Mesenchymal stem cell (in vitro differentiated cells and primary cell): Measurements from ENCODE around the gene SIGLEC1.

Source experiments
- DNase-seq: peaks from one replicate; pipeline ENCODE4 v3.0.0-alpha.2; 2013
- H2AFZ ChIP-seq: one replicate; pipeline ENCODE4 v1.6.1; 2013; ENCODE audit warnings: low read depth, mild to moderate bottlenecking, control low read depth, inconsistent platforms, low read length, moderate library complexity
- H2AK5ac ChIP-seq: 2 replicates; pipeline ENCODE4 v1.6.1; 2013; ENCODE audit warnings: low read length, moderate library complexity, mild to moderate bottlenecking, inconsistent platforms; ENCODE audit not compliant: severe bottlenecking
- H2BK120ac ChIP-seq: one replicate; pipeline ENCODE4 v1.6.1; 2013; ENCODE audit warnings: low read depth, mild to moderate bottlenecking, inconsistent platforms, low read length, moderate library complexity
- H2BK12ac ChIP-seq, 2 experiments: one replicate each; pipeline ENCODE4 v1.6.1; 2013; ENCODE audit warnings: inconsistent platforms in 2 of 2, low read length in 2 of 2, mild to moderate bottlenecking in 2 of 2, moderate library complexity in 2 of 2, control low read depth in 1 of 2
- H2BK15ac ChIP-seq: one replicate; pipeline ENCODE4 v1.6.1; 2013; ENCODE audit warnings: mild to moderate bottlenecking, low read depth, inconsistent platforms; ENCODE audit not compliant: poor library complexity, severe bottlenecking
- H2BK5ac ChIP-seq: 2 replicates; pipeline ENCODE4 v1.6.1; 2013; ENCODE audit warnings: low read depth, mild to moderate bottlenecking, low read length, control low read depth, inconsistent platforms; ENCODE audit not compliant: poor library complexity, severe bottlenecking
- H3K14ac ChIP-seq, 2 experiments: one replicate each; pipeline ENCODE4 v1.6.1; 2013; ENCODE audit warnings: inconsistent platforms in 2 of 2, low read length in 2 of 2, control low read depth in 1 of 2, mild to moderate bottlenecking in 1 of 2, moderate library complexity in 1 of 2
- H3K18ac ChIP-seq, 2 experiments: one replicate each; pipeline ENCODE4 v1.6.1; 2013; ENCODE audit warnings: inconsistent platforms in 2 of 2, low read length in 2 of 2, control low read depth in 1 of 2, low read depth in 1 of 2, mild to moderate bottlenecking in 1 of 2
- H3K23ac ChIP-seq, 2 experiments: one replicate each; pipeline ENCODE4 v1.6.1; 2013; ENCODE audit warnings: inconsistent platforms in 2 of 2, low read length in 2 of 2, mild to moderate bottlenecking in 2 of 2, moderate library complexity in 2 of 2, control low read depth in 1 of 2
- H3K27ac ChIP-seq: 2 replicates; pipeline ENCODE4 v1.5.1; 2013; ENCODE audit warnings: mild to moderate bottlenecking, moderate library complexity, low read length, control low read depth, inconsistent platforms; ENCODE audit not compliant: poor library complexity, severe bottlenecking
- H3K27me3 ChIP-seq, 2 experiments: 2 replicates each; pipeline versions ENCODE4 v1.6.1 to v1.7.0; 2013; ENCODE audit warnings: low read length in 2 of 2, mild to moderate bottlenecking in 2 of 2, moderate library complexity in 2 of 2, control low read depth in 1 of 2, inconsistent platforms in 1 of 2; ENCODE audit not compliant: control insufficient read depth in 1 of 2, insufficient read depth in 1 of 2
- H3K36me3 ChIP-seq, 2 experiments: 2 replicates each; pipeline versions ENCODE4 v1.6.1 to v1.7.0; 2013; ENCODE audit warnings: low read length in 2 of 2, control low read depth in 1 of 2, inconsistent platforms in 1 of 2, low read depth in 1 of 2, mild to moderate bottlenecking in 1 of 2; ENCODE audit not compliant: insufficient read depth in 2 of 2, control insufficient read depth in 1 of 2
- H3K4ac ChIP-seq, 2 experiments: one replicate each; pipeline ENCODE4 v1.6.1; 2013; ENCODE audit warnings: inconsistent platforms in 2 of 2, low read length in 2 of 2, mild to moderate bottlenecking in 2 of 2, moderate library complexity in 2 of 2, control low read depth in 1 of 2, low read depth in 1 of 2
- H3K4me1 ChIP-seq: 2 replicates; pipeline ENCODE4 v1.6.1; 2013; ENCODE audit warnings: low read depth, low read length, control low read depth; ENCODE audit not compliant: control insufficient read depth, insufficient read depth
- H3K4me2 ChIP-seq: 2 replicates; pipeline ENCODE4 v1.6.1; 2013; ENCODE audit warnings: low read length, mild to moderate bottlenecking, inconsistent platforms; ENCODE audit not compliant: poor library complexity, severe bottlenecking
- H3K4me3 ChIP-seq, 2 experiments: 2 replicates each; pipeline versions ENCODE4 v1.5.1 to v1.7.0; 2013; ENCODE audit warnings: low read length in 2 of 2, mild to moderate bottlenecking in 2 of 2, control low read depth in 1 of 2, low read depth in 1 of 2; ENCODE audit not compliant: insufficient read depth in 1 of 2
- H3K79me1 ChIP-seq: replicated peaks from 2 replicates; pipeline ENCODE4 v1.6.1; 2013; ENCODE audit warnings: mild to moderate bottlenecking, control low read depth, low read length, inconsistent platforms; ENCODE audit not compliant: poor library complexity, severe bottlenecking
- H3K9ac ChIP-seq: 2 replicates; pipeline ENCODE4 v1.7.0; 2013; ENCODE audit warnings: mild to moderate bottlenecking, low read length, moderate library complexity
- H3K9me3 ChIP-seq: 2 replicates; pipeline ENCODE4 v1.7.0; 2013; ENCODE audit warnings: mild to moderate bottlenecking, low read length; ENCODE audit not compliant: control insufficient read depth
- H4K8ac ChIP-seq: one replicate; pipeline ENCODE4 v1.6.1; 2013; ENCODE audit warnings: inconsistent platforms, mild to moderate bottlenecking, low read length, moderate library complexity
- H4K91ac ChIP-seq: one replicate; pipeline ENCODE4 v1.6.1; 2013; ENCODE audit warnings: mild to moderate bottlenecking, low read length, inconsistent platforms
- WGBS: methylation state at CpG from one replicate; pipeline ENCODE4 v1.1.7; 2013; ENCODE audit warnings: mixed read lengths; 5-methylcytosine and 5-hydroxymethylcytosine counted together

Gene SIGLEC1

GRCh38 chr20:3681931-3682781 is 30.2 kb downstream of the SIGLEC1 start, which contains the start of gene ADAM33:
ADAM33 (minus strand) TSS chr20:3682010; CDS start chr20:3682004, 6 bp downstream.
- H4K8ac ChIP-seq = peak within 1 kb of the TSS; percentile 52
- peak; percentile 30 for DNase-seq
- H4K91ac ChIP-seq = peak within 1 kb of the TSS; percentile 78
- peak within 1 kb of the TSS; percentile 64 to 92 for H3K18ac ChIP-seq
- H2BK12ac ChIP-seq = peak within 1 kb of the TSS; percentile 21 to 23
- H3K23ac ChIP-seq = peak within 1 kb of the TSS in 1 of 2 experiments; percentile 71
- peak within 1 kb of the TSS; percentile 68 to 90 for H3K4me3 ChIP-seq
- peaks cover 0 to 16% of the 10 kb centered on the region in 2 experiments for H3K36me3 ChIP-seq
- H2BK5ac ChIP-seq = no peak within 1 kb of the TSS
- WGBS = 10% methylated on average over 51 of the region's 65 CpGs
- H3K9me3 ChIP-seq = no peaks in the 10 kb centered on the region
- H3K79me1 ChIP-seq = peaks cover 3% of the 10 kb centered on the region
- peak within 1 kb of the TSS; percentile 69 for H2BK120ac ChIP-seq
- H2AK5ac ChIP-seq = peak within 1 kb of the TSS; percentile 70
- H3K27ac ChIP-seq = no peak within 1 kb of the TSS
- H3K4me2 ChIP-seq = peak within 1 kb of the TSS; percentile 81
- H3K4ac ChIP-seq = peak within 1 kb of the TSS; percentile 21 to 40
- peak within 1 kb of the TSS; percentile 96 for H2AFZ ChIP-seq
- peak within 1 kb of the TSS; percentile 87 for H3K9ac ChIP-seq
- peaks cover 49% of the 10 kb centered on the region for H3K4me1 ChIP-seq
- peak within 1 kb of the TSS; percentile 80 for H2BK15ac ChIP-seq
- H3K27me3 ChIP-seq = no peaks in the 10 kb centered on the region
- peak within 1 kb of the TSS in 1 of 2 experiments; percentile 94 for H3K14ac ChIP-seq

DNA sequence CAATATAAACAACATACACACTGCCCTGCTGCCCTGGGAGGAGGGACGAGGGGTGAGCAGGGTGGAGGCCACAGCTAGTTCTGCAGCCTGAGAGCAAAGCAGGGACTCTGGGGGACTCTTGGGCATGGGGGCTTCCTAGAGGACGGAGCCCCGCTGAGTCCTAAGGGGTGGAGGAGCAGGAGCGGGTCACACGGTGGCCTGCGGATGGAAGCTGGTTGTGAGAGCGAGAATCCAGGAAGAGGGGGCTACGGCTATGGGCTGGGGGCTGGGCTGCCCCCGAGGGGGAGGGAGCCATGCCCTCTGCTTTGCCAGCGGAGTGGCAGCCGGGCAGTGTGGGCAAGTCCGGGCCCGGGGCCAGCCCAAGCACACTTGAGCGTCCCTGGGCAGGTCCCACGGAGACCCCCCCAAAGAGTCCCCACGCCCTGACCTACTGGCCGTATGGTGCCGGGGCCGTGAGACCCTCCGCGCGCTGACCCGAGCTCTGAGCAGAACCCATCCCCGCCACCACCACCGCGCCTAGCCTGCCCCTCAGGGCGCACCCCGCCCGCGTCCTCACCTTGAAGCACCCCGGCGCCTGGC is 31.0 kb downstream of the SIGLEC1 start:
- H2AK5ac ChIP-seq = peak overlapping the region; percentile 13
- peak overlapping the region; percentile 81 for H3K4me2 ChIP-seq
- H4K8ac ChIP-seq = no peak overlapping the region
- peak overlapping the region; percentile 80 for H2BK15ac ChIP-seq
- H3K18ac ChIP-seq = peak overlapping the region in 1 of 2 experiments; percentile 92
- H3K14ac ChIP-seq = peak overlapping the region in 1 of 2 experiments; percentile 94
- H3K27me3 ChIP-seq = no peaks in the 10 kb centered on the region
- H2BK12ac ChIP-seq = peak overlapping the region in 1 of 2 experiments; percentile 12
- peak overlapping the region; percentile 64 for H4K91ac ChIP-seq
- peak overlapping the region; percentile 10 for H2AFZ ChIP-seq
- peaks cover 3% of the 10 kb centered on the region for H3K79me1 ChIP-seq
- no peak overlapping the region for H2BK5ac ChIP-seq
- no peak for DNase-seq
- H2BK120ac ChIP-seq = peak overlapping the region; percentile 69
- peak overlapping the region in 1 of 2 experiments; percentile 40 for H3K4ac ChIP-seq
- H3K23ac ChIP-seq = peak overlapping the region in 1 of 2 experiments; percentile 71
- peaks cover 49% of the 10 kb centered on the region for H3K4me1 ChIP-seq
- H3K4me3 ChIP-seq = peak overlapping the region; percentile 68 to 90
- H3K27ac ChIP-seq = no peak overlapping the region
- 11% methylated on average over 30 of the region's 32 CpGs for WGBS
- no peaks in the 10 kb centered on the region for H3K9me3 ChIP-seq
- H3K36me3 ChIP-seq = peaks cover 2 to 20% of the 10 kb centered on the region in 2 experiments
- H3K9ac ChIP-seq = peak overlapping the region; percentile 87

DNA sequence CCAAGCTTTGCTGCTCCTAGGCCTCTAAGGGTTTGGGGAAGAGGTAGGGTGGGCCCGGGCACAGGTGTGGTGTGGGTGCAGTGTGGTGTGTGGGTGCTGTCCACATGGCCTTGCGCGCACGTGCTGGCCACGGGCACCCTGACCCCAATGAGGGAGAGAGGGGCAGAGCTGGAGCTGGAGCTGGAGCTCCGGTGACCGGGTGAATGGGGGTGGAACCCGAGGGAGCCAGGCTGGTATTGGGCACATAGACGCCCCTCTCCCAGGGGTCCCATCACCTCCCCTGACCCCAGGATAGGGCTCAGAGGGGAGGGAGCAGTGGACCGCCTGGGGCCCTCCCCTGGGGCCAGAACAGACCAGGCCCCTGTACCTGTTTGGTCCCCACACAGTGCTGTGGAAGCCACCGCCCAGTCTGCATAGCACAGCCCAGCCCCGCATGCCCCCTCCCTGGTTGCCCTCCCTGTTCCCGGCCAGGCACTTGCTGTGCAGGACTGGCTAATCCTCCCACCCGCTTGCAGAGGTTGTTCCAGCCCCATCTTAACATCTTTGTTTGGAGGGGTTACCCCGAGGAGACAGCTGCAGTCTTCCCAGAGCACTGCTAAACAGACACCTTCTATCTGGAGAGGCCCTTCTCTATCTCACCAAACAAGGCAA is 31.6 kb downstream of the SIGLEC1 start:
- Histone ChIP-seq H3K36me3 (peaks cover 2 to 25% of the 10 kb centered on the region in 2 experiments), H3K4me1 (peaks cover 47% of the 10 kb centered on the region), H3K18ac (peak overlapping the region; percentile 61 to 64), H3K4me2 (peak overlapping the region; percentile 81), H2BK15ac (peak overlapping the region; percentile 70), H4K8ac (peak overlapping the region; percentile 45), H4K91ac (peak overlapping the region; percentile 78), H2BK120ac (no peak overlapping the region), H3K27me3 (no peaks in the 10 kb centered on the region), H3K4ac (peak overlapping the region; percentile 5 to 21), H3K14ac (peak overlapping the region in 1 of 2 experiments; percentile 57), H2AFZ (peak overlapping the region; percentile 10), H3K9ac (peak overlapping the region; percentile 87), H2BK5ac (no peak overlapping the region), H2AK5ac (peak overlapping the region; percentile 70), H3K79me1 (peaks cover 3% of the 10 kb centered on the region), H3K4me3 (peak overlapping the region; percentile 68 to 90), H2BK12ac (peak overlapping the region; percentile 23 to 80), H3K27ac (peak overlapping the region; percentile 45), H3K23ac (no peak overlapping the region), H3K9me3 (no peaks in the 10 kb centered on the region)
- peak; percentile 26 for DNase-seq
- 70% methylated on average over 14 of the region's 15 CpGs for WGBS
